ENCODE data around the gene TRIM9.

The TRIM9 gene

DNA sequence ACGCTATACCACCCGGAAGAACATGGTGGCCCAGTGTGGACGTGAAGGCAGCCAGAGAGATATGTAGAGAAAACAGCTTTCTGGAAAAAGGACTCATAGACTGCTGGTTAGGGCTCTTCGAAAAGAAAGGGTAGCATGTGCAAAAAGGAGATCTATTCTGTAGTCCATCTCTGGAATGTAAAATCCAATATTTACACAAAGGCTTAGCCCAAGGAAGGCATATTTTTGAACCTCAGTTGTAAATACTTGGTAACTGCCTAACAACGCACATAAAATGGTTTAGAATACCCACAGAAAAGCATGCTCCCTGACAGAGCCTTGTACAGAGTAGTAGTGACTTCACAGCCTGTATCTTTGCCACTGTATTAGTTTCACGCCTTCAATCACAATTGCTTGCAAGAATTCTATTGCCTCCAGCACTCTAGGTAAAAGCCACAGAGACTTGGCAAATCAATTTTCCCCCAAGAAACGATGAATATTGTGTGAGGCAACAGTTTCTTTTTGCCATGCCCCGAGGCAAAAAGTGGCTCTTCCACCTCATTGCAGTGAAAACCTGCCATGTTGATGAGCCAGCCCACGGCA lies 59.2 kb downstream of the TRIM9 start:
- no peaks in the 10 kb centered on the region for H3K9me3 ChIP-seq (ENCODE audit: control insufficient read depth, low read length)
- H3K36me3 ChIP-seq (ENCODE audit: control insufficient read depth, insufficient read depth, low read length): no peaks in the 10 kb centered on the region
- H3K4me3 ChIP-seq (ENCODE audit: insufficient read depth, low read depth, low read length, poor library complexity, severe bottlenecking): no peak overlapping the region
- H3K27me3 ChIP-seq (replicated peaks; ENCODE audit: control insufficient read depth, insufficient read depth, low read length, poor library complexity, severe bottlenecking): no peaks in the 10 kb centered on the region
- no peak overlapping the region for H3K27ac ChIP-seq (ENCODE audit: insufficient read depth, low read length, poor library complexity, severe bottlenecking)
- no peaks in the 10 kb centered on the region for H3K4me1 ChIP-seq (ENCODE audit: control insufficient read depth, insufficient read depth, low read length, poor library complexity, severe bottlenecking)
- no peak for DNase-seq

DNA sequence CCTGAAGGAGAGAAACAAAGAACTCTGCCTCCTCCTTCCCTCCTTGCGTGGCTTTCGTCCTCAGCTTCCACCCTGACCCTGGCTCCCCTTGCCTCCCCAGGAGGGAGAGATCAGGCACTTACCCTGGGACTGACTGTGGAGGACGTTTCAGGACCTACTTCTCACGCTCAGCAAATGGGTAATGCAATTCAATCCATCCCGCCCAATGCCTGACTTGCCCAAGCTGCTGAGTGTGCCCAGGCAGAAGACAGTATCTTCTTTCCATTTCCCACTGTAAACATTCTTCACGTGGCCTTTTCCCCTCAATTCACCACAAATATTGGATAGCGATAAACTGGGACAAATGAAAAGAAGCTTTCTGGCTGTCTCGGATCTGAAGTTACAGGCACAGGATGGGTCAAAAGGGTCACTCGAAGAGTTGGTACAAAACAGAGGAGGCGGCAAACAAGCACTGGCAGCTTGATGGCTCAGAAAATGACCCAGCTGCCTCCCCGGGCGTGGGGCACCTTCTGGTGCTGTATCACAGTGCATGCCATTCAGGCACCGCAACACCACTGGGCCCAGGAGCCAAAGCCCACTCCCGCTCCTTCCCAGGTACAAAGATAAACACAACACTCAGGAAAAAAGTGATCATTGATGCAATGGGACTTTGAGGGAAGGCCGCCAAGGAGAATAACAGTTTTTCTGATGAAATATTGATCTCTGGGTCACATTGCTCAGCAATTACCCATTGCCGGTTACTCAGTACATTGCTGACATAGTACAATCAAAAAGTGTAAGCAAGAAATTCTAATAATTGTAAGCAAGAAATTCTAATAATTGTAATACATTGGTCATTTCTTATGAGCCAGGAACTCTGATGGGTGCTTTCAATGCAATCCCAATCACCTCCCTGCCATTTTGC lies 65.8 kb downstream of the TRIM9 start:
- Histone ChIP-seq H3K27me3 (replicated peaks; ENCODE audit: control insufficient read depth, insufficient read depth, low read length, poor library complexity, severe bottlenecking) (no peaks in the 10 kb centered on the region), H3K36me3 (ENCODE audit: control insufficient read depth, insufficient read depth, low read length) (no peaks in the 10 kb centered on the region), H3K9me3 (ENCODE audit: control insufficient read depth, low read length) (no peaks in the 10 kb centered on the region), H3K4me1 (ENCODE audit: control insufficient read depth, insufficient read depth, low read length, poor library complexity, severe bottlenecking) (no peaks in the 10 kb centered on the region), H3K27ac (ENCODE audit: insufficient read depth, low read length, poor library complexity, severe bottlenecking) (no peak overlapping the region), H3K4me3 (ENCODE audit: insufficient read depth, low read depth, low read length, poor library complexity, severe bottlenecking) (no peak overlapping the region)
- DNase-seq: no peak

DNA sequence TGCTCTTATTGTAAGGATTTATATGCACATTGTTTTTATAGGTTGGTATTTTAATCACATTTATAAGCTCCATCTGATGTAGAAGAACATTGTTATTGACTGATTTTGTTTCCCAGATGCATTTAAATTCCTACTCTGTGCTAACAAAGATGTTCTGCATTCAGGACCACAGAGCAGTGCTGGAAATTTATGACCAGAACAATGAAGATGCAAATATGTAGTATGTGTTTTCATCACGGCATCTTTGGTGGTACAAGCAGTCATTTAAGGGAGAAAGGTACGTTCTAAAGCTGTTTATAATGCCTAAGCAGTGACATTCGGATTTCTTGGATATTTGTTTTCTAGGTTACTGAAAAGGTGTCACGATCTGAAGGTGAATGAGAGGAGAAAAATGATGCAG lies 66.5 kb downstream of the TRIM9 start:
- Histone ChIP-seq H3K36me3 (ENCODE audit: control insufficient read depth, insufficient read depth, low read length) (no peaks in the 10 kb centered on the region), H3K4me3 (ENCODE audit: insufficient read depth, low read depth, low read length, poor library complexity, severe bottlenecking) (no peak overlapping the region), H3K4me1 (ENCODE audit: control insufficient read depth, insufficient read depth, low read length, poor library complexity, severe bottlenecking) (no peaks in the 10 kb centered on the region), H3K27ac (ENCODE audit: insufficient read depth, low read length, poor library complexity, severe bottlenecking) (no peak overlapping the region), H3K9me3 (ENCODE audit: control insufficient read depth, low read length) (no peaks in the 10 kb centered on the region), H3K27me3 (replicated peaks; ENCODE audit: control insufficient read depth, insufficient read depth, low read length, poor library complexity, severe bottlenecking) (no peaks in the 10 kb centered on the region)
- DNase-seq: no peak

DNA sequence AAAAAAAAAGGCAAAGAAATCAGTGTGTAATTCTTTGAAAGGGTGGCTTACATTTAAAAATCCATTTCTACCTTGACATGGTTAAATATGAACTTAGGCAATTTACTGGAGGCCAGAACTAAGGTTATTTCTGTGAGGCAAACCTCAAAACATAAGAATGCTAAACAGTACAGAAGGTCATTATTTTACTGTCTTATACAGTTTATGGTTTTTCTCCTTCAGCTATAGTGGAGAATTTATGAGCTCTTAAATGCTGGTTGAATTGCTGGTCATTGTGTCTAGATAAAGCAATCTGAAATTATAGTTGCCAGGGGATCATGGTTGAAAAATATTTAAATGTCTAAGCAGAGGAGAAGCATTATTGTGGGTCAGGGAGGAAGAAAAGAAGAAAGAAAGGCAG lies 70.5 kb downstream of the TRIM9 start:
- DNase-seq: no peak
- Histone ChIP-seq H3K9me3 (ENCODE audit: control insufficient read depth, low read length) (no peaks in the 10 kb centered on the region), H3K27ac (ENCODE audit: insufficient read depth, low read length, poor library complexity, severe bottlenecking) (no peak overlapping the region), H3K36me3 (ENCODE audit: control insufficient read depth, insufficient read depth, low read length) (no peaks in the 10 kb centered on the region), H3K4me1 (ENCODE audit: control insufficient read depth, insufficient read depth, low read length, poor library complexity, severe bottlenecking) (no peaks in the 10 kb centered on the region), H3K4me3 (ENCODE audit: insufficient read depth, low read depth, low read length, poor library complexity, severe bottlenecking) (no peak overlapping the region), H3K27me3 (replicated peaks; ENCODE audit: control insufficient read depth, insufficient read depth, low read length, poor library complexity, severe bottlenecking) (no peaks in the 10 kb centered on the region)

DNA sequence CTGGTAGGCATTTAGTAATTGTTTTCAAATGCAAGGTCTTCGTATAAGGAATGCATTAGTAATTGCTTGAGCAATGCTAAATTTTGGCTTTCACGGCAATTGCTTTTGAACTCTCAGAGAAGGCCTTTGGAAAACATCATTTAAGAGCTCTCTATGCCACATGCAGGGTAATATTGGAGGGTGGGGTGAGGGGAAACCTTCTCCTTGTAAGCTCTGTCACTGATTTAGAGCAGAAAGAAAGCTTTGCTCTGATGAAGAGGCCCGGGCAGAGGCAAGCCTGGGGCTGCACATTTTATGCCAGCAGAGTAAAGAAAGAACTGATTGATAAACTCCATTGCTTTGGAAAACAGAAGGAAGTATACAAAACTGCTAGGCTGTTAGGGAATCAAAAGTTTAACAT lies 70.9 kb downstream of the TRIM9 start:
- DNase-seq: no peak
- H3K4me3 ChIP-seq (ENCODE audit: insufficient read depth, low read depth, low read length, poor library complexity, severe bottlenecking): no peak overlapping the region
- H3K9me3 ChIP-seq (ENCODE audit: control insufficient read depth, low read length): no peaks in the 10 kb centered on the region
- no peak overlapping the region for H3K27ac ChIP-seq (ENCODE audit: insufficient read depth, low read length, poor library complexity, severe bottlenecking)
- no peaks in the 10 kb centered on the region for H3K4me1 ChIP-seq (ENCODE audit: control insufficient read depth, insufficient read depth, low read length, poor library complexity, severe bottlenecking)
- H3K27me3 ChIP-seq (replicated peaks; ENCODE audit: control insufficient read depth, insufficient read depth, low read length, poor library complexity, severe bottlenecking): no peaks in the 10 kb centered on the region
- no peaks in the 10 kb centered on the region for H3K36me3 ChIP-seq (ENCODE audit: control insufficient read depth, insufficient read depth, low read length)

DNA sequence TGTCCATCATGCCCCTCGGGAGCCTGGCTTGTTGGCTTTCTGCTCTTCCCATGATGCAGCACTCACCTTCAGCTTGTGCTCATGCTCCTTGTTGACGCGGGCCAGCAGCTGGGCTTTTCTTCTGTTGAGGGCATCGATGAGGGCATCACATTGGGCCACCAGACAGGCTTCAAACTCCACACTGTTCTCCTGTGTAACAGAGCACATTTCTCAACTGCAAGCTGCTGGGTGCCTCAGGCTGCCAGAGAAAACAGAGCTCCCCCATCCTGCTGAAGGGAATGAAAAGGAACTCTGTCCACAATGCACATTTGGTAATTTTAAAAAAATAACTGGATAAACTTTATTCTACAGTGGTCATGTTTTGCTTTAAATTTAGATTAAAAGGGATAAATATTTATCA lies 72.1 kb downstream of the TRIM9 start:
- H3K36me3 ChIP-seq (ENCODE audit: control insufficient read depth, insufficient read depth, low read length): no peaks in the 10 kb centered on the region
- H3K27ac ChIP-seq (ENCODE audit: insufficient read depth, low read length, poor library complexity, severe bottlenecking): no peak overlapping the region
- H3K4me1 ChIP-seq (ENCODE audit: control insufficient read depth, insufficient read depth, low read length, poor library complexity, severe bottlenecking): no peaks in the 10 kb centered on the region
- H3K27me3 ChIP-seq (replicated peaks; ENCODE audit: control insufficient read depth, insufficient read depth, low read length, poor library complexity, severe bottlenecking): no peaks in the 10 kb centered on the region
- DNase-seq: no peak
- no peaks in the 10 kb centered on the region for H3K9me3 ChIP-seq (ENCODE audit: control insufficient read depth, low read length)
- no peak overlapping the region for H3K4me3 ChIP-seq (ENCODE audit: insufficient read depth, low read depth, low read length, poor library complexity, severe bottlenecking)

DNA sequence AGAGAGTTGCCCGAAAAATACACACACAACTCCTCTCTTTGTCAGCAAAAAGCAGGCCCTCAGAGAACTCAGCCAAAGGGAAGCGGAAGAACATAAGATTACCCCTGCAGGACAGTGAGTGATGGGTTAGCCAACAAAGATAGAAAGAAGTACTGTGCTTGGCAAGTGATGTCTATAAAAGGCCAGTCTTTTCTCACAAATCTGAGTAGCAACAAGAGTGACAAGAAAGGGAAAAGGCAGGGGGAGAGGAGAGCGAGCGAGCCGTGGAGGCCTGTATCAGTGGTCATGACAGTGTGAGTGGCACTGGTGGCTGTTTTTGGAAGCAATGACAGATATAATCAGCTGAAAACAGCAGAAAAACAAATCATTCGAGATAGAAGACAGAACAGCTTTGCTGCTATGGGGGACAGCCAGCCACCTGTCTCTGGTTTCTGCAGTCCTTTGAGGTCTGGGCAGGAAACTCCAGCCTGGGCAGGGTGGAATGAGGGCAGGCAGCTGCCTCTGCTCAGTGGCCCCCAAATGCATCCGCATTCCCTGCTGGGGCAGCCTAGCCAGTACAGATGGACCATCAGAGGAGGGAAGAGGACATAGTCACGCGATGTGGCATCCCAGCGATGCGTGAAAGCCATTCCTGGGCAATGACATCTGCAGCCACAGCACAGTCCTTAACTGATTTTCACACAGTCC lies 74.7 kb downstream of the TRIM9 start:
- H3K9me3 ChIP-seq (ENCODE audit: control insufficient read depth, low read length): no peaks in the 10 kb centered on the region
- no peaks in the 10 kb centered on the region for H3K27me3 ChIP-seq (replicated peaks; ENCODE audit: control insufficient read depth, insufficient read depth, low read length, poor library complexity, severe bottlenecking)
- no peaks in the 10 kb centered on the region for H3K4me1 ChIP-seq (ENCODE audit: control insufficient read depth, insufficient read depth, low read length, poor library complexity, severe bottlenecking)
- DNase-seq: no peak
- H3K4me3 ChIP-seq (ENCODE audit: insufficient read depth, low read depth, low read length, poor library complexity, severe bottlenecking): no peak overlapping the region
- H3K36me3 ChIP-seq (ENCODE audit: control insufficient read depth, insufficient read depth, low read length): no peaks in the 10 kb centered on the region
- no peak overlapping the region for H3K27ac ChIP-seq (ENCODE audit: insufficient read depth, low read length, poor library complexity, severe bottlenecking)

DNA sequence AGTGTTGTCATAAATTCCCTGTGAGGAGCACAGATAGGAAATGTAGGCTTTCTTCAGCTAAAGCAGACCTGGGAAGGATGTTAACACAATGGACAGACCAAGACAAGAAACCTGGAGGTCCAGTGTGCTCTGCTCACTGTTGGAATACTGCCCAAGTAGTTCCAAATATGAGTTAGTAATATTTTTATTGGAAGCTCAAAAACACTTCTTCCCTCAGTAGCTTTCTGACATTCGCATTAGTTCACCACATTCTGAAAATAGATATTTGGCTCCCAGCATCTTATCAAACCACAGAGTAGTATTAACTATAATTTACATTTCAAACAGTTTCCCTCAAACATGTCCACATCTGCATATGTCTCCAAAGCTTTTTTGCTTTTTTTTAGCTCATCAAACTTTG lies 75.8 kb downstream of the TRIM9 start:
- Histone ChIP-seq H3K9me3 (ENCODE audit: control insufficient read depth, low read length) (no peaks in the 10 kb centered on the region), H3K4me1 (ENCODE audit: control insufficient read depth, insufficient read depth, low read length, poor library complexity, severe bottlenecking) (no peaks in the 10 kb centered on the region), H3K4me3 (ENCODE audit: insufficient read depth, low read depth, low read length, poor library complexity, severe bottlenecking) (no peak overlapping the region), H3K36me3 (ENCODE audit: control insufficient read depth, insufficient read depth, low read length) (no peaks in the 10 kb centered on the region), H3K27ac (ENCODE audit: insufficient read depth, low read length, poor library complexity, severe bottlenecking) (no peak overlapping the region), H3K27me3 (replicated peaks; ENCODE audit: control insufficient read depth, insufficient read depth, low read length, poor library complexity, severe bottlenecking) (no peaks in the 10 kb centered on the region)
- DNase-seq: no peak

DNA sequence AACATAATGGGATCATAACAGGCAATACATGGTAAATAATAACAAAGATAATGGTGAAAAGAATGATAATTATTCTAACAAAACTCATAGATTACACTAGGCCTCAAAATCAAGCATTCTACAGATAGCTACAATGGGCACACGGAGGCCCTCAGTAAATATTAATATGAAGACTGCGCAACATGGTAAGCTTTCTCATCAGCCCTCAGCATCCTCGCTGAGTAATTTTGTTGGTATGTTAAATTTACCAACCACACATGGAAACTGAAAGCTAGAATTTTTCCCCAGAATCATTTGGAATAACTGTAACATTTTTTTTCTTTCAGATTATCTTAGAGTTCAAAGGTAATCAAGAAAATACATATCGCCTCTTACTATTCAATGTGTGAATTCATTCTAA lies 76.4 kb downstream of the TRIM9 start:
- no peaks in the 10 kb centered on the region for H3K36me3 ChIP-seq (ENCODE audit: control insufficient read depth, insufficient read depth, low read length)
- DNase-seq: no peak
- H3K27ac ChIP-seq (ENCODE audit: insufficient read depth, low read length, poor library complexity, severe bottlenecking): no peak overlapping the region
- H3K9me3 ChIP-seq (ENCODE audit: control insufficient read depth, low read length): no peaks in the 10 kb centered on the region
- H3K4me1 ChIP-seq (ENCODE audit: control insufficient read depth, insufficient read depth, low read length, poor library complexity, severe bottlenecking): no peaks in the 10 kb centered on the region
- no peak overlapping the region for H3K4me3 ChIP-seq (ENCODE audit: insufficient read depth, low read depth, low read length, poor library complexity, severe bottlenecking)
- no peaks in the 10 kb centered on the region for H3K27me3 ChIP-seq (replicated peaks; ENCODE audit: control insufficient read depth, insufficient read depth, low read length, poor library complexity, severe bottlenecking)

DNA sequence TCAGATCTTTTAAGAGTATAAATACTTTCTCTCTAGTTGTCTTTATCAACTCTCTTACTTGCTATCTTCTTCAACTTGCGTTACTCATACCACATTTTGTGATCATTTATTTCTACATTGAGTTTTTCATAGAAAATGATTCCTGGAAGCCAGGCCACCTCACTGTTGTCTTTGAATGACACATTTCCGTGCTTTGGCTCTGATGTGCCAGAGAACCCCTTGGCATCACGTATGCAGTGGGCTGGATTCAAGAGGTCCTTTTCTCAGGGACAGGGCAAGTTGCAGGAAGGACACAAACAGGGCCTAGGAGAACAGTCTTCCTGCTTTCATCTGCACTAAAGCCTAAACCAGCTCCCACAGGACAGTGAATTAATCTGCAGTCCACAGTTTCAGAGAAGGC lies 80.3 kb downstream of the TRIM9 start:
- no peaks in the 10 kb centered on the region for H3K27me3 ChIP-seq (replicated peaks; ENCODE audit: control insufficient read depth, insufficient read depth, low read length, poor library complexity, severe bottlenecking)
- no peaks in the 10 kb centered on the region for H3K36me3 ChIP-seq (ENCODE audit: control insufficient read depth, insufficient read depth, low read length)
- DNase-seq: no peak
- no peak overlapping the region for H3K27ac ChIP-seq (ENCODE audit: insufficient read depth, low read length, poor library complexity, severe bottlenecking)
- no peak overlapping the region for H3K4me3 ChIP-seq (ENCODE audit: insufficient read depth, low read depth, low read length, poor library complexity, severe bottlenecking)
- no peaks in the 10 kb centered on the region for H3K4me1 ChIP-seq (ENCODE audit: control insufficient read depth, insufficient read depth, low read length, poor library complexity, severe bottlenecking)
- H3K9me3 ChIP-seq (ENCODE audit: control insufficient read depth, low read length): no peaks in the 10 kb centered on the region
